ENCODE data around the gene MAPKBP1.

- no peak for TF ChIP-seq POLR2A (IDR thresholded peaks at IDR 0.05)
- TF ChIP-seq POLR2AphosphoS5 (IDR thresholded peaks at IDR 0.05): no peak
Observed at GRCh38 chr15:41788262-41788661, 14.0 kb downstream of the MAPKBP1 start.
